Vagina (tissue), 2 donors: ENCODE data around the gene FMNL2.

ENCODE experiments used
- CTCF ChIP-seq, 3 experiments: fragments of 450-650 bp in 2 of 3; fragments of 200-600 bp in 1 of 3; sonication (generic) in 1 of 3; IDR thresholded peaks; one replicate each; pipeline ENCODE4 v1.5.1; 2017 to 2019; ENCODE audit warnings: antibody characterized with exemption in 3 of 3, mild to moderate bottlenecking in 2 of 3, moderate library complexity in 2 of 3
- POLR2A ChIP-seq, 2 donors: fragments of 450-650 bp; IDR thresholded peaks; one replicate each; pipeline ENCODE4 v1.6.1; 2017; ENCODE audit warnings: antibody characterized with exemption in 2 of 2, mild to moderate bottlenecking in 2 of 2, moderate library complexity in 2 of 2

GRCh38 chr2:152632736-152633135 lies 297.8 kb downstream of the FMNL2 start:
- TF ChIP-seq CTCF (IDR thresholded peaks at IDR 0.05) = no peak
- no peak for TF ChIP-seq POLR2A (IDR thresholded peaks at IDR 0.05)
